ENCODE measurements around the gene CIDEB. TPM values are rescaled to one million over a fixed set of nuclear protein-coding genes. Genes with fewer than 3 reads are reported as not detected.
"Not testable (repeated sequence)": the region's sequence is repeated elsewhere in the genome, so short reads cannot be mapped to it uniquely, and the experiment has no call there.

CIDEB gene
- total RNA-seq, 1 experiment from 2014 or later, result 0.22 TPM

GRCh38 chr14:24354482-24354825, 46.7 kb upstream of the CIDEB start:
- peak overlapping the region; percentile 71 for H2AFZ ChIP-seq (ENCODE audit: low read depth, low read length, poor library complexity, severe bottlenecking)
- H3K4me2 ChIP-seq (ENCODE audit: low read length), result peak overlapping the region; percentile 43
- CTCF ChIA-PET; POLR2A ChIA-PET; H3K27me3 ChIP-seq (ENCODE audit: insufficient read depth, low read length); H3K79me2 ChIP-seq (ENCODE audit: insufficient read depth, low read length); H3K4me3 ChIP-seq (replicated peaks in 1 of 2; ENCODE audit: low read depth in 1 of 2, low read length in 2 of 2); intact Hi-C loops (cut with micrococcal nuclease); BruUV-seq (replicated peaks); DNase-seq (ENCODE audit: low read depth, low spot score); H3K9me3 ChIP-seq (ENCODE audit: control insufficient read depth in 1 of 2, insufficient read depth in 1 of 2, low read depth in 1 of 2, low read length in 2 of 2); H3K9ac ChIP-seq (ENCODE audit: low read length); RAD21 ChIA-PET (ENCODE audit: low non-redundant PET in 1 of 2, low total read pairs in 2 of 2, uncharacterized antibody in 2 of 2, unreplicated experiment in 2 of 2); H4K20me1 ChIP-seq (ENCODE audit: insufficient read depth); H3K27ac ChIP-seq (ENCODE audit: low read depth, low read length); H3K36me3 ChIP-seq (ENCODE audit: control insufficient read depth in 1 of 2, insufficient read depth in 2 of 2, low read length in 2 of 2); ATAC-seq; H3K9me2 ChIP-seq (ENCODE audit: insufficient read depth): not testable (repeated sequence)
- H3K4me1 ChIP-seq (ENCODE audit: control insufficient read depth in 1 of 2, insufficient read depth in 2 of 2, low read length in 2 of 2), result peaks cover 5 to 22% of the 10 kb centered on the region in 2 experiments; a peak in 3 of 4 replicates

- intact Hi-C loops (cut with micrococcal nuclease), result no loop called here
- H3K4me3 ChIP-seq (replicated peaks in 1 of 2; ENCODE audit: low read depth in 1 of 2, low read length in 2 of 2), result no peak overlapping the region
- peaks cover 5 to 22% of the 10 kb centered on the region in 2 experiments; a peak in 3 of 4 replicates for H3K4me1 ChIP-seq (ENCODE audit: control insufficient read depth in 1 of 2, insufficient read depth in 2 of 2, low read length in 2 of 2)
- POLR2A ChIA-PET, result no interaction called here
- ATAC-seq (peak; percentile 55), DNase-seq (ENCODE audit: low read depth, low spot score) (no peak)
- CTCF ChIA-PET, result no interaction called here
- no peak for TF ChIP-seq EGR1 (IDR thresholded peaks at IDR 0.05; ENCODE audit: low read depth)
- TF ChIP-seq FOSL1 (IDR thresholded peaks at IDR 0.05; ENCODE audit: low read depth), result no peak
- no peak for TF ChIP-seq REST (IDR thresholded peaks at IDR 0.05; ENCODE audit: low read depth)
- TF ChIP-seq SIN3A (IDR thresholded peaks at IDR 0.05; ENCODE audit: low read depth), result no peak
- H3K9me3 ChIP-seq (ENCODE audit: control insufficient read depth in 1 of 2, insufficient read depth in 1 of 2, low read depth in 1 of 2, low read length in 2 of 2), result no peaks in the 10 kb centered on the region
- H2AFZ ChIP-seq (ENCODE audit: low read depth, low read length, poor library complexity, severe bottlenecking), result peak overlapping the region; percentile 71
- H3K4me2 ChIP-seq (ENCODE audit: low read length), result peak overlapping the region; percentile 57
- H4K20me1 ChIP-seq (ENCODE audit: insufficient read depth), result no peaks in the 10 kb centered on the region
- H3K27ac ChIP-seq (ENCODE audit: low read depth, low read length), result no peak overlapping the region
- RAD21 ChIA-PET (ENCODE audit: low non-redundant PET in 1 of 2, low total read pairs in 2 of 2, uncharacterized antibody in 2 of 2, unreplicated experiment in 2 of 2), result no interaction called here
- no TSS peak for BruUV-seq (replicated peaks)
- no peaks in the 10 kb centered on the region for H3K27me3 ChIP-seq (ENCODE audit: insufficient read depth, low read length)
- no peaks in the 10 kb centered on the region for H3K9me2 ChIP-seq (ENCODE audit: insufficient read depth)
- H3K36me3 ChIP-seq (ENCODE audit: control insufficient read depth in 1 of 2, insufficient read depth in 2 of 2, low read length in 2 of 2), result no peaks in the 10 kb centered on the region
- no peak overlapping the region for H3K9ac ChIP-seq (ENCODE audit: low read length)
- H3K79me2 ChIP-seq (ENCODE audit: insufficient read depth, low read length), result no peaks in the 10 kb centered on the region
Observed at GRCh38 chr14:24353559-24354481, 46.0 kb upstream of the CIDEB start.

All from HCT116 (cell line).